HG03060 (cell line): Measurements from ENCODE around the gene GJB6.
A peak's percentile ranks its signal among the peaks of the same experiment; 100 is the strongest.
"Not testable (repeated sequence)": the region's sequence is repeated elsewhere in the genome, so short reads cannot be mapped to it uniquely, and the experiment has no call there.

Experiments
- ATAC-seq: cut with Tn5 transposase; IDR thresholded peaks from one replicate; pipeline ENCODE4 v1.9.1; 2021; ENCODE audit warnings: low read depth, moderate number of reproducible peaks; ENCODE audit not compliant: unreplicated experiment

The GJB6 gene

DNA sequence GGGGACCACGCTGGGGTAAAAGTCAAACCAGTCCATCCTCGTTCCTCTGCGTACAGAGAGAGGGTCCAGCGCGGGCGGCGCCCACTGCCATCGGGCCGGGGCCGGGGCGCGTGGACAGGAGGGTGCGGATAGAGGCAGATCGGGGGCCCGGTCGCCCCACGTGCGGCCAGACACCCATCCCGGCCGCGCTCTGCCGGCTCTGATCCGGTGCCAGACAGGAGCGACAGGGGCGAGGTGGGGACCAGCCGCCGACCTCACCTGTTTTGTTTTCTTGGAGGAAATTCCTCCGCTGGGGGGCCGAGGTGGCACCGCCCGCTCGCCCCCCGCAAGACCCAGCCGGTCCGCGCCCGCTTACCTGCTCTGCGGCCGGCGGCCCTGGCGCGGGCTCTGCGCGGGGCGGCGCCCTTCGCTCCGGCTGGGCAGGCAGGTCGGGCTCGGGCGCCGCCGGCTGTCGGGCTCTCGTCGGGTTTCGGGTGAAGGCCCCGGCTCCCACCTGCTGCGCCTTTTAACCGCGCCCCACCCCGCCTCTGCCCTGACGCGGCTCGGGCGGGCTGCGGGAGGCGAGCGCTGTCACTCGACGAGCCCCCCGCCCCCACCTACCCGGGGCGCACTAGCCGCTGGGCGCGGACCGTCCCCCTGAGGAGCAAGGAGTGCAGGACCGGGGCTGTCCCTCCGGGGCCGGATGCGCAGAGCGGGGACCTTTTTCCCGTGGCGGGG lies at the start of gene GJB6:
TSS of gene GJB6 (minus strand) at position 481 of the 717 bp plus-strand sequence. CDS start 8,839 bp downstream, outside the sequence.
- ATAC-seq: no peak

DNA sequence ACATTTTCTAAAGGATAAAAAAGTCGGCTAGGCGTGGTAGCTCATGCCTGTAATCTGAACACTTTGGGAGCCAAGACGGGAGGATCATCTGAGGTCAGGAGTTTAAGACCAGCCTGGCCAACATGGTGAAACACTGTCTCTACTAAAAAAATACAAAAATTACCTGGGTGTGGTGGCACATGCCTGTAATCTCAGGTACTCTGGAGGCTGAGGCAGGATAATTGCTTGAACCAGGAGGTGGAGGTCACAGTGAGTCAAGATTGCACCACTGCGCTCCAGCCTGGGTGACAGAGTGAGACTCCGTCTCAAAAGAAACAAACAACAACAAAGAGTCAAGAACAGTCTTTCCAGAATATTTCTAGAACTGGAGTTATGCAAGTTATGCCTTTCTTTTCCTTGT lies 44.8 kb upstream of the GJB6 start:
- not testable (repeated sequence) for ATAC-seq

DNA sequence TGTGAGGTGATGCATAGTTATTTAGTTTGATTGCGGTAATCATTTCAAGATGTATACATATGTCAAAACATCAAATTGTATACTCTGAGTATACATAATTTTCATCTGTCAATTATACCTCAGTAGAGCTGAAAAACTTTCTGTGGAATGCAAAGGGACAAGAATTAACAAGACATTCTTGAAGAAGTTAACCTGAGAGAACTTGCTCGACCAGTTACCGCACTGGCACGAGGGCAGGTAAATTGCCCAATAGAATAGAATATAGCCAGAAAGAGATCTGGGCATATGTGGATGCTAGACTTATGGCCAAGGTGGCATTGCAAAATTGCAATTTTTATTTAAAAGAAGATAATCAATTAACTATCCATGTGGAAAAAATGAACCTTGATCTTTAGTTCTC lies 42.3 kb upstream of the GJB6 start:
- no peak for ATAC-seq

DNA sequence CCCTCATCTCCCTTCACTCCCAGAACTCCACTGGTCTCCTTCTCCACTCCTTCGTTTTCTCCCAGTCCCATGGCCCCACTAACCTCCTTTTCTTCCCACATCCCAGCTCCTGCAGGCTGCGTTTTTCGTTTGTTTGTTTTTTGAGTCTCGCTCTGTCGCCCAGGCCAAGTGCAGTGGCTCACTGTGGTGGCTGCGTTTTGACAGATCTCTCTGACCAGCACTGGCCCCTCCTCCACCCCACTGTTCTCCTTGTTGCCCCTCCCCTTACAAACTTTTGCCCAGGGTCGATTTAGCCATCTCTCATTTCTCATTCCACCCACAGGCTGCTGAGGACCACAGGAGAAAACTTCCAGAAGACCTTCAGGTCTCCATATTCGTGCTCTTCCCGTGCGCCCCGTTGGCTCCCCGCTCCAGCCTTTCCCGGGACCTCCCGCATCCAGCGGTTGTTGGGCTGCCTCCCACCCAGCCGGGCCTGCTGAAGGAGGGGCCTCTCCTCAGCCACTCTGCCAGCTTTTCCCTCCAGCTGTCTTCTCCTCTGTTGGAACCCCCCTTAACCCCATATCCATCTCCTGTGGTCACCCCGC lies 40.6 kb upstream of the GJB6 start:
- no peak for ATAC-seq

DNA sequence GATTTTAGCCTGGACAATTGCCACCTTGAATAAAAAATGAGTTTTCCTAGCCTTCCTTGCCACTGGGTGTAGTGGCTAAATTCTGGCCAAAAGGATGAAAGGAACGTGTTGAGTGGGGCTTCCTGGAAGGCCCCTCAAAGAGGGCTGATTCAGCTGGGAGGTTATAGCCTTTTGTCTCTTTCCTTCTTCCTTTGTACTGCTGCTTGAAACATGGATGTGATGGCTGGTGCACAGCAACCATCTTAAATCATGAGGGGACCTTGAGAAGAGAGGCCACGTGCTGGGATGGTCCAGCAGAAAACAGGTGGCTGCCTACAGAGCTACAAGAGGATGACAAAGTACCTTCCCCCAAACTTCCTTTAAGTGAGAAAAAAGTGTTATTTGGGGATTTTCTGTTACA lies 40.0 kb upstream of the GJB6 start:
- ATAC-seq: no peak

DNA sequence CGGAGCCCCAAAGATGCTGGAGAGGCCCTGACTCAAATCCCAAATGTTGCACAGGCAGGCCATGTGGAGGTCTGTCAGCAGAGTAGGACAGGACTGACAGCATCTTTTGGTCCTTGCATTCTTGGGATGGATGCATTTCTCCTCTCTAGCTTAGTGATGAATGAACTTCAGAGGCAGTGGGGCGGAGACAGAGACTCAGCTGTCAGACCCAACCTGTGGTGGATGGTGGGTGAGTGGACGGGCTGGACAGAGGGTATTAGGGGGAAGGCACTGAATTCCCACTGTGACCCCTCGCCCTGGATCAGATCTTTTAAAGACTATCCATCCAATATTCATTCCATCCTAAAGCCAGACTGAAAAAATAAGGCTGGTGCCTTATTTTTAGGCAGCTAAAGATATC lies 39.3 kb upstream of the GJB6 start:
- ATAC-seq: no peak

DNA sequence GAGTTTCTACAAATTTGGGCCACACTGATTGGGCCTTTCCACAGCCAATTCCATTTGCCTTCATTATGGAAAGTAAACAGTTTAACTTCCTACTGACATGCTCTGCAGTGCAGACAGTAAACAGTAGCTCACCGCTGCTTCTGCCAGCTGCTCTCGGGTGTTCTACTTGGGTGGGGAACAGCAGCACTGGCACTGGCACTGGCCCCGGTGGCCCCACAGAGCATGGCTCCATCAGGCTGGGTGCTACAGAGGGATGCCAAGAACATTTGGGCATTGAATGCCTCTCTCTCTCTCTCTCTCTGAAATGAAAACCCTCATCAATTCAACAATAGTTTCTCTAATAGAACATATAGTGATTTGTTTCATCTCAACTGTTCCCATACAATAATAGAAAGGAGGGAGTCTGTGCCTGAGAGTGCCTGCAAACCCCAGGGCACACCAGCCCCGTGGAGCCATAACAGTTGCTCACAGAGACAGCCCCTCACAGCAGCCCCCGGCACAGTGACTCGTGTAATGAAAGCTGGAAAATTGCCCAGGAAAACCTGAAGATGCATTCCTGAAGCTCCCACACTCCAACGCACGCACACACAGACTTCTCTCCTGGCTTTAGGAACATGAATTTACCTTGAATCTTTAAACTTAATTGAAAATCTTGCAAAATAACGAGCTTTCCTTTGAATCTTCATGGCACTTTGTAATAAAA lies 38.2 kb upstream of the GJB6 start:
- no peak for ATAC-seq

DNA sequence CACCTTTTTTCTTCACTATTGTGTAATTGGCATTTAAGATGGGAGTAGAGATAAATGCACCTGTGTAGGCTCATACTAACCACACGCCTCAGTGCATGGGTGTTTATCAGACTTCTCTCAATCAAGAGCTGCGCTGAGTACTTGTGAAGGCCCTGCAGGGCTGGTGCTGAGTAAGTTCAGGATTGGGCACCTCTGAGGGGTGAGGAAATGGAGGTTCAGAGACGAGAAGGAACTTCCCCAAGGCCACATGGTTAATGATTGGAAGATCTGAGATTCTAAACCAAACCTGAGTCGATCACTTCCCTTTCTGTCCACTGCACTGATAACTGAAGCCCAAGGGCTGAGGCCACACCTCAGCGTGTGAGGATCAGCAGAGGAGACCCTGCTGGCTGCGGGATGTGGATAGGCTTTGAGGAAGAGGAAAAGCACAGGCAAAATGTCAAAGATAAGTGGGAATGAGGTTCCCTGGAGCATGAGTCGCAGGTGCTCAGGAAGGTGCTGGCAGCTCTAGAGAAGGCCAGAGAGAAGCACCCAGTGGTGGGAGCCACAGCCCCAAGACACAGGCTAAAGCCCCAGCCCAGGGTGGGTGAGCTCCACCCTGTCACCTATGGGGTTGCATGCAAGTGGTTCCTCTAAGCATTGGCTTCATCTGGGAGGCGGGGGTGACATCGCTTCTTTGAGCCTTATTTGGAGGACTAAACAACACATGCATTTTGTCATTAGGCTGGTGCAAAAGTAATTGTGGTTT lies 32.3 kb upstream of the GJB6 start:
- ATAC-seq: peak; percentile 94

DNA sequence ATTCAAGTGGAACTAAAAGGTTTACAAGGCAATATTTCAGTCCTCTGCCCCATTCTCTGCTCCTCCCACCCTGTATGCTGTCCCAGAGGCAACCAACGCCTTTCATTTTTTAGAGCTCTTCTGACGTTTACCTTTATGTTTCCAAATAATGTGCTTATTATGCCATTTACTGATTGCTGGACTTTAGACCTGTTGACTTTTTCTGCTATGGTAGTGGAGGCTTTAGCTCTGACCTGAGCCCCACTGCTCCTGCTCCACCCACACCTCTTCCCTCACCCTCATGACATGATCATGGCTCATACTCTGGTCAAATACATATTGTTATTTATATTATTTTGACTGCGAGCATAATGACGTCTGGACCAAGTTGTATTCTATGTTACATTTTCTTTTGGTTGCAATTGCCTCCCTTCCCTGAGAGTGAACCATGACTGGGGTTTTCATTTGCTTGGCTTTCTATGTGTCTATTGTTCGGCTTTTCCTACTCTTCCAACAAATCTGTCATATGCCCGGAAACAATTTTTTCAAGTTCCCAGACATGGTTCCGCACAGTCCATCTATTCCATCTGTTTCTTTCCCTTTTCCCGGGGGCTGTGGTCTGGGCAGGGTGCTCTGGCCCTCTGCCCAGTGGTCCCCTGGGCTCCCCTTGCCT lies 31.4 kb upstream of the GJB6 start:
- no peak for ATAC-seq

DNA sequence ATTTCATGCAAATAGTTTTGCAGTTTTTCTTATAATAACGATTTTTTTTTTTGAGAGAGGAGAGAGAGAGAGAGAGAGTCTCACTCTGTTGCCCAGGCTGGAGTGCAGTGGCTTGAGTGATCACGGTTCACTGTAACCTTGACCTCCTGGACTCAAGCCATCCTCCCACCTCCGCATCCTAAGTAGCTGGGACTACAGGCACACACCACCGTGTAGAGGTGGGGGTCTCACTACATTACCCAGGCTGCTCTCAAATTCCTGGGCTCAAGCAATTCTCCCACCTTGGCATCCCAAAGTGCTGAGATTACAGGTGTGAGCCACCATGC lies 26.8 kb upstream of the GJB6 start:
- no peak for ATAC-seq

DNA sequence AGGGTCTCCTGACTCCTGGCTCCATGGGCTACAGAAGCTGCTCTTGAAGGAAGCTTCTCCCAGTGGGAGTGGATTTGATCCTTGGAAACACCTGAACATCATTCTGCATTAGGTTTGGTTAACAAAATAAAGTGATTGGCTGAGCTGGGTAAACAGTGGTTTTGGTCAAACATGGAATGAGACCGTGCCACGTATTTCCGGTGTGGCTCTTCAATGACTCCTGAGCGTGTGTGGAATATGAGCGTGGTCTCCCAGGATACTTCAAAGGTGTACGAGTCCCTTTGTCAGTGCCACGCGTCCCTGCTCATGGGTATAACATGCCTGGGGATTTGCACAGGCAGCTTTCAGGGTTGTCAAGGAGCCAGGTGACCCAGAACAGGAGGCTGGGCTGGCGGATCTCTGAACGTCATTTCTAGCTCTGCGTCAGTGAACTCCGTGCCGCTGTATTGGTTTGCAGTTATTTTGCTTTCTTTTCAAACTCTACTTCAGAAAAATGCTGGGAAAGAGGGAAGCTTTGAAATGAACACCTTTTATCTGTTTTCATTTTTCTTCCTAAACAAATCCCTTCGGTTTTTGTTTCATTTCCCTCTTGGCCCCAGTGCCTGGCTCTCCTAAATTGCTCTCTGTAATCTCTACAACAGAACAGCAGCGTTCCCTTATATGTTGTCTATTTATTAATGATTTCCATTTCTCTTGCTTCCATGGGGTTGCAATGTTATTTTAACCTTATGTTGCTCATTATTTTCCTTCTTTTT lies 26.3 kb upstream of the GJB6 start:
- ATAC-seq: no peak

DNA sequence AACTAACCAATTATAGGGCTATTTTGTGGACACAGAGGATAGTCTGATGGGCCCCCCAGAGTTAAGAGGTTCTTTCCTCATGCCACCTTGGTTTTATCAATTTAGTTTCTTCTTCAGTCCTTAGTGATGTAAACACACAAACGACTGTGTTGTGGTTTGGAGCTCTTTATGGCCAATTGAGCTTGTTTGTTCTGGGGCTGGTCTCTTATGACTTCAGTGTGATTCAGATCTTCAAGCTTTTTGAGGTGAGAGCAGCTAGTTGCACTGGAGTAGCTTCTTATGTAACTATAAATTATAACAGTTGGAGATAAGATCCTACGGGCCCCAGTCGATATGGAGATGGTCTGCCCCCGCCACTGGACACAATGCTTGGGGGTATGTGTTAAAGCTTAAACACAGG lies 22.0 kb upstream of the GJB6 start:
- ATAC-seq: no peak

DNA sequence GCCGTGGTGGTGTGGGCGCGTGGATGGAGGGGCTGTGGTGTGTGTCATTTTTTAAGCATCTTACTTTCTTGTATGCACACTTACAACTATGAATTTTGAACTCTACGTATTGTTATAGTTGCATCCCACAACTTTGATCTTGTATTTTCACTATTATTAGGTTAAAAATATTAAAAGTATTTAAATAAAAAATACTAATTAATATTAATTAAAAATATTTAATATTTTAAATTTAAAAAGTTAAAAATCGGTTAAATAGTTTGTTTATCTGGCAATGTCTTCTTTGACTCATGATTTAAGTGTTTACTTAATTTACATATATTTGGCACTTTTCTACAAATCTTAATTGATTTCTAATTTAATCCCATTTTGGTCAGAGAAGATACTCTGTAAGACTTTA lies 17.8 kb upstream of the GJB6 start:
- no peak for ATAC-seq

DNA sequence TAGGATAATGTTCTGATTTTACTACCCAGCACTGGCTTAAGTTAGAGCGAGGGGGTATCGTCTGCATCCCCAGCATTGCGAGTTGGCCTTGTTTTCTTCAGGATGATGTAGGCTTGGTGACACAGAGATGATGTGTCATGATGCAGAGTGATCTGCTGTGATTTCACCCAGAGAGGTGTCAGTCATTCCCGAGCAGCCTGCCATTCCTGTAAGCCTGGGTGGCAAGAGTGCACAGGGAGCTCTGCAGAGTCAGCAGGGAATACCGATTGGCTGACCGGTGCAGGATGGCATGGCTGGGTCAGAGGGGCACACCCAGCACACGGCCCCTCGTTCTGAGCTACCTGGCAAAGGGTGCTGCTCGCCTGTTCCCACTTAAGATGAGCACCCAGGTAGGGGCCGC lies 15.8 kb upstream of the GJB6 start:
- ATAC-seq: no peak

DNA sequence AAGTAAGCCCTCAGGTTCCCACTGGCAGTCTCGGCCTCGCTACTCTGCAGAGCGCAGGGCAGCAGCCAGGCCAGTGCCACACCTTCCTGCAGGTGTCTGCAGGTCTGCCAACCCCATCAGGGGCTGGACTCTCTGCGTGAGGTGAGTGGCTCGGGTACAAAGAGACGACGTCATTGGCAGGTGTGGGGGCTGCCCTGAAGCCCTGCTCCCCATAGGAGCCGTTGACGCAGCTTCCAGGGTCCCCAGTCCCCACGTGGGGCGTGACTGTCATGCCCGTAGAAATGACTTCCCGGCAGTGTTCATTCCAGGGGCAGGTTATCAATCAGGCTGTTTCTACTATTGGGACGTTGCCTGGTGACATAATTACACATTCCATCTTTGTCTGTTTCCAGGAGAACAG lies 15.3 kb upstream of the GJB6 start:
- ATAC-seq: no peak

DNA sequence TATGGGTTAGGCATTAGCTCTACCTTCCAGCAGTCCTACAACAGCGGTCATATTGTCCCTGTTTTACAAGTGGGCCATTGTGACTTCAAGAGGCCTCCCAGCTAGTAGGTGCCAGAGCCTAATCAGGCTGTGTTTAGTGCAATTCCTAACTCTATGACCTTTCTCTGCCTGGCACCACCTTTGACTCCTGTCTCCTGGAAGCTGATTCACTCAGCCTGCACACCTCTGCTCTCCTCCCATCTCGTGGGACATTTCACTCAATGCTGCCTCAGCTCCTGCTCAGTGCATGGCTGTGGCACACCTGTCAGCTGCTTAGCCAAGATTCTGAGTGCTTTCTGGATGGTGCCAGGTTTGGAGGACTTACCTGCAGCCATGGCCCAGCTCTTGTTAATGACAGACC lies 9.5 kb upstream of the GJB6 start:
- no peak for ATAC-seq

DNA sequence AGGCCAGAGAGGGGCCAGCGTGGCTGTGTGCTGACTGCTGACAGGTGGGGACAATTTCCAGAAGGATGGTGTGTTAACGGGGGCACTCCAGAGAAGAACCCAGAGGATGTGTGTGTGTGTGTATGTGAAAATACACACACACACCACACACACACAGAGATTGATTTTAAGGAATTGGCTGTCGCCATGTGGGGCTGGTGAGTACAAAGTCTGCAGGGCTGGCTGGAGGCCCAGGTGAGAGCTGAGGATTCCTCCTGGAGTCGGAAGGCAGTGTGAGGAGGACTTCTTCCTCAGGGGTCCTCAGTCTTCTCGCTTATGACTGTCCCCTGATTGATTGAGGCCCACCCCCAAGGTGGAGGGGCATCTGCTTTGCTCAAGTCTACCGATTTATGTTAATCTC lies 7.6 kb upstream of the GJB6 start:
- no peak for ATAC-seq

DNA sequence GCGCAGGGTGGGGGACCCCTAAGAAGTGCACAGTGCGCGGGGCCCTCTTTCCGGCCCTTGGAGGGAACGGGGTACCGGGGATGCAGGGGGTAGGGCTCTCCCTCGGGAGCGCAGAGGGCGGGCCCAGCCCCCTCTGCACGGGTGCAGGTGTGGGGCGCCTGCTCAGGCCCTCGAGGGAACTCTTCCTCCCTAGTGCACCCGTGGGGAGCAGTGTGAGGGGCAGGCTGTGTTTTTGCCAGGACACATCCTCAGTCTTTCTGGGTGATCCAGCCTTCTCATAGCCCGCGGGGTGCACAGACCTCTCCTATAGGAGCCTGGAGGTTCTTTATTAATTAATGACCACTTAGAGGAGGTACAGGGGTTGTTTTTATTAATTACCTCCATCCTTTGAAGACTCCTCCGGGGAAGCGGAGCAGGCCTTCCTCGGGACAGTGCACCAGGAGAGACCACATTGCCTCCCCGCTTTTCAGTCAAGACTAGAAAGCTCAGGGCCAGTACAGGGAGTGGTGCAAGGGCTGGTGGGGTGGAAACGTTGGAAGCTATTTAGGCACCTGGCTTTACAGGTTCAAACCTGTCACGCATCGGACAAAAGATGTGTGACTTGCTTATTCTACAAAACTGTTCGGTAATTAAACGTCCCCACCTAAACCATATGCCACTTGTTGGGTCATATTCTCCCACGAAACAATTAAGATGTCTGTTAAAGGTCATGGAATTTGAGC lies 598 bp upstream of the GJB6 start:
- no peak for ATAC-seq
